Anterior cingulate cortex (tissue), 58 donors: ENCODE data around the gene VCY.
"Not testable (repeated sequence)": the region's sequence is repeated elsewhere in the genome, so short reads cannot be mapped to it uniquely, and the experiment has no call there.

Experiments used
- DNase-seq, 58 donors: peaks; one replicate each; lab custom pipeline; 2025; lab: John Stamatoyannopoulos, UW

VCY gene

GRCh38 chrY:13986373-13986772, at the start of gene VCY:
TSS of gene VCY (minus strand) at chrY:13986473. CDS start at chrY:13986440, 33 bp downstream.
- not testable (repeated sequence) for DNase-seq

- not testable (repeated sequence) for DNase-seq
Measured at GRCh38 chrY:14030395-14030794, 44.1 kb upstream of the VCY start.

- DNase-seq: not testable (repeated sequence)
Measured at GRCh38 chrY:14011916-14012315, 25.6 kb upstream of the VCY start.

- not testable (repeated sequence) for DNase-seq
Measured at GRCh38 chrY:13942406-13942805, 43.9 kb downstream of the VCY start.
